Effector memory CD8-positive, alpha-beta T cell (primary cell): ENCODE results near the gene HEXB.

Experiments
- ATAC-seq: fragments of 150-1000 bp; cut with Tn5 transposase; replicated peaks from 2 replicates; pipeline ENCODE4 v1.10.0; 2021; ENCODE audit warnings: mild to moderate bottlenecking, moderate library complexity
- DNase-seq, 3 experiments: peaks; one replicate each; pipeline ENCODE4 v3.0.0; 2021
- H3K27ac Mint-ChIP-seq, 2 donors: one replicate each; pipeline ENCODE4 v1.8.0; 2022; ENCODE audit warnings: mild to moderate bottlenecking in 2 of 2, mixed read lengths in 2 of 2, moderate library complexity in 2 of 2
- H3K27me3 Mint-ChIP-seq, 2 donors: one replicate each; pipeline ENCODE4 v1.8.0; 2022; ENCODE audit warnings: mixed read lengths in 2 of 2
- H3K36me3 Mint-ChIP-seq: one replicate; pipeline ENCODE4 v1.8.0; 2022; ENCODE audit warnings: mild to moderate bottlenecking, moderate library complexity, mixed read lengths; ENCODE audit not compliant: insufficient read depth
- H3K4me1 Mint-ChIP-seq, 2 donors: one replicate each; pipeline ENCODE4 v1.8.0; 2022; ENCODE audit warnings: low read depth in 2 of 2, mixed read lengths in 2 of 2
- H3K4me3 Mint-ChIP-seq, 2 donors: one replicate each; pipeline ENCODE4 v1.8.0; 2022; ENCODE audit warnings: mild to moderate bottlenecking in 2 of 2, mixed read lengths in 2 of 2, moderate library complexity in 2 of 2
- H3K9me3 Mint-ChIP-seq, 2 donors: one replicate each; pipeline ENCODE4 v1.8.0; 2022; ENCODE audit warnings: mixed read lengths in 2 of 2
- total RNA-seq, 9 experiments: gene quantifications; one replicate each; lab custom pipeline; 2026; lab: John Stamatoyannopoulos, UW

HEXB gene
- 36.3 to 65.6 (median 49.9) reads per million in 9 experiments for total RNA-seq

DNA sequence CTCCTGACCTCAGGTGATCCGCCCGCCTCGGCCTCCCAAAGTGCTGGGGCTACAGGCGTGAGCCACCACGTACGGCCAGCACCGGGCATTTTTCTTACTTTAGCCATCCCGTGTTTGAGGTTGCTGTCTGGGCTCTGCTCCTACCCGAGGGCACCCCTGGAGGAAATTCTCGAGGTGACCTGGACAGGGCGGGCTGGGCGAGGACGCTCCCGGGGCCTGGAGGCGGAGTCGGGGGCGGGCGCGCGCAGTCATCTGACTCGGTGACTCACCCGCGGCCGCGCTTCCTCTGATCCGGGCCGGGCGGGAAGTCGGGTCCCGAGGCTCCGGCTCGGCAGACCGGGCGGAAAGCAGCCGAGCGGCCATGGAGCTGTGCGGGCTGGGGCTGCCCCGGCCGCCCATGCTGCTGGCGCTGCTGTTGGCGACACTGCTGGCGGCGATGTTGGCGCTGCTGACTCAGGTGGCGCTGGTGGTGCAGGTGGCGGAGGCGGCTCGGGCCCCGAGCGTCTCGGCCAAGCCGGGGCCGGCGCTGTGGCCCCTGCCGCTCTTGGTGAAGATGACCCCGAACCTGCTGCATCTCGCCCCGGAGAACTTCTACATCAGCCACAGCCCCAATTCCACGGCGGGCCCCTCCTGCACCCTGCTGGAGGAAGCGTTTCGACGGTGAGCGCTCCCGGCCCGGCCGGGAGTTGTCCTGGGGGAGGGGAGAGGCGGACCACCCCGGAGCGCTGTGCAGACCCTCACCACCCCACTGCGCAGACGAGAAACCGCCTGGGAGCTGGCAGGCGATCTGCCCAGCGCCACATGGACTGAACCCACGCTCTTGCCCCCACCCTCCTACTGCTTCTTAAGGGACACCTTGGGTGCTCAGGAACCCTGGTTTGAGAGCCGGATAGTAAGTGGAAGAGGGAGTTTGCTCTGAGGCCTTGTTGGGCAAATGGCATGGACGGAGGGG is at the start of gene HEXB:
Gene HEXB (plus strand): TSS at position 334 of the 952 bp plus-strand sequence. CDS start 28 bp downstream, at position 362.
- Mint-ChIP-seq H3K36me3 (peaks cover 3% of the 10 kb centered on the region), H3K9me3 (no peaks in the 10 kb centered on the region), H3K4me1 (peaks cover 13 to 22% of the 10 kb centered on the region in 2 donors), H3K27me3 (peaks cover 5% of the 10 kb centered on the region in 2 donors), H3K27ac (peak within 1 kb of the TSS; percentile 66 to 77), H3K4me3 (peak within 1 kb of the TSS; percentile 68 to 77)
- DNase-seq (peak; percentile 76 to 78 (median 76)), ATAC-seq (peak; percentile 95)

- ATAC-seq (no peak), DNase-seq (no peak)
- Mint-ChIP-seq H3K27ac (no peak overlapping the region), H3K27me3 (peaks cover 0 to 12% of the 10 kb centered on the region in 2 donors), H3K36me3 (peaks cover 29% of the 10 kb centered on the region), H3K9me3 (no peaks in the 10 kb centered on the region), H3K4me3 (no peak overlapping the region), H3K4me1 (peaks cover 23 to 51% of the 10 kb centered on the region in 2 donors)
Measured at GRCh38 chr5:74636149-74636548, 48.9 kb upstream of the HEXB start.

- ATAC-seq (no peak), DNase-seq (no peak)
- Mint-ChIP-seq H3K4me1 (peaks cover 25 to 51% of the 10 kb centered on the region in 2 donors), H3K27me3 (peaks cover 0 to 12% of the 10 kb centered on the region in 2 donors), H3K36me3 (peaks cover 27% of the 10 kb centered on the region), H3K9me3 (no peaks in the 10 kb centered on the region), H3K27ac (no peak overlapping the region), H3K4me3 (no peak overlapping the region)
Measured at GRCh38 chr5:74636552-74636951, 48.5 kb upstream of the HEXB start.

- H3K4me3 Mint-ChIP-seq, result peak overlapping the region; percentile 94
Measured at GRCh38 chr5:74638544-74638969, 46.5 kb upstream of the HEXB start.

GRCh38 chr5:74638970-74639806 is 45.8 kb upstream of the HEXB start:
- ATAC-seq (no peak), DNase-seq (peak in 1 of 3 experiments; percentile 18)
- peak overlapping the region; percentile 94 for H3K4me3 Mint-ChIP-seq
- H3K9me3 Mint-ChIP-seq, result no peaks in the 10 kb centered on the region
- H3K4me1 Mint-ChIP-seq, result peaks cover 25 to 41% of the 10 kb centered on the region in 2 donors
- peak overlapping the region; percentile 71 to 88 for H3K27ac Mint-ChIP-seq
- H3K27me3 Mint-ChIP-seq, result peaks cover 0 to 12% of the 10 kb centered on the region in 2 donors
- peaks cover 10% of the 10 kb centered on the region for H3K36me3 Mint-ChIP-seq

More at GRCh38 chr5:74638544-74638969, 46.5 kb upstream of the HEXB start:
- Mint-ChIP-seq H3K9me3 (no peaks in the 10 kb centered on the region), H3K36me3 (peaks cover 12% of the 10 kb centered on the region), H3K4me1 (peaks cover 25 to 41% of the 10 kb centered on the region in 2 donors), H3K27me3 (peaks cover 0 to 12% of the 10 kb centered on the region in 2 donors), H3K27ac (peak overlapping the region; percentile 71 to 88)
- DNase-seq (no peak), ATAC-seq (no peak)

- Mint-ChIP-seq H3K4me3 (peak overlapping the region; percentile 94), H3K36me3 (peaks cover 9% of the 10 kb centered on the region), H3K27me3 (peaks cover 0 to 12% of the 10 kb centered on the region in 2 donors), H3K9me3 (no peaks in the 10 kb centered on the region), H3K4me1 (peaks cover 25 to 41% of the 10 kb centered on the region in 2 donors), H3K27ac (peak overlapping the region; percentile 71 to 88)
- peak; percentile 18 to 36 (median 20) for DNase-seq
- ATAC-seq, result peak; percentile 32
Measured at GRCh38 chr5:74639807-74640449, 45.1 kb upstream of the HEXB start.

DNA sequence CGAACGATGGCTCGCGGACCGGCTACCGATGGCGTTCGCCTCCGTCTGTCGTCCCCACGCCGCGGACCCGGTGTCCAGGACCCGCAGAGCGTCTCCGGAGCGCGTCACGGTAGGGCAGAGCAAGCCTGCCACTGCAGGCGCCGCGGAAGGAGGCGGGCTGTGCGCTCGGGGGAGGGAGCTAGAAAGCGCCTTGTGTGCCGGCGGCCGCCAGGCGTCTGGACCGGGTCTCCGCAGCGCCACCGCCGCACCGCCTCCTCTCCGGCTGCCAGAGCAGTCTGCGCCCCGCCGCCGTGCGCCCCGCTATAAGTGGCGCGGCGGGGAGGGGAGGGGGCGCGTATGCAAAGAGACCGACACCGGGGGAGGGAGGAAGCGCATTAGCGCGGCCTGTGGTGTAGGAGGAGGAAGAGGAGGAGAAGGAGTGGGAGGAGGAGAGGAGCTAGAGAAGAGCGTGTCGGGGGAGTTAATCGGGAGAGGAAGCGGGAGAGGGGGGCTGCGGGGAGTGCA is 44.5 kb upstream of the HEXB start, which contains the start of gene ENC1:
Gene ENC1 (minus strand): TSS at position 279 of the 504 bp plus-strand sequence. CDS start 4,243 bp downstream, outside the sequence.
- peaks cover 0 to 9% of the 10 kb centered on the region in 2 donors for H3K27me3 Mint-ChIP-seq
- no peaks in the 10 kb centered on the region for H3K9me3 Mint-ChIP-seq
- H3K36me3 Mint-ChIP-seq, result peaks cover 5% of the 10 kb centered on the region
- H3K27ac Mint-ChIP-seq, result peak within 1 kb of the TSS; percentile 71 to 88
- DNase-seq, result peak; percentile 70 to 76 (median 71)
- ATAC-seq, result peak; percentile 84
- H3K4me3 Mint-ChIP-seq, result peak within 1 kb of the TSS; percentile 94
- H3K4me1 Mint-ChIP-seq, result peaks cover 25 to 41% of the 10 kb centered on the region in 2 donors

DNA sequence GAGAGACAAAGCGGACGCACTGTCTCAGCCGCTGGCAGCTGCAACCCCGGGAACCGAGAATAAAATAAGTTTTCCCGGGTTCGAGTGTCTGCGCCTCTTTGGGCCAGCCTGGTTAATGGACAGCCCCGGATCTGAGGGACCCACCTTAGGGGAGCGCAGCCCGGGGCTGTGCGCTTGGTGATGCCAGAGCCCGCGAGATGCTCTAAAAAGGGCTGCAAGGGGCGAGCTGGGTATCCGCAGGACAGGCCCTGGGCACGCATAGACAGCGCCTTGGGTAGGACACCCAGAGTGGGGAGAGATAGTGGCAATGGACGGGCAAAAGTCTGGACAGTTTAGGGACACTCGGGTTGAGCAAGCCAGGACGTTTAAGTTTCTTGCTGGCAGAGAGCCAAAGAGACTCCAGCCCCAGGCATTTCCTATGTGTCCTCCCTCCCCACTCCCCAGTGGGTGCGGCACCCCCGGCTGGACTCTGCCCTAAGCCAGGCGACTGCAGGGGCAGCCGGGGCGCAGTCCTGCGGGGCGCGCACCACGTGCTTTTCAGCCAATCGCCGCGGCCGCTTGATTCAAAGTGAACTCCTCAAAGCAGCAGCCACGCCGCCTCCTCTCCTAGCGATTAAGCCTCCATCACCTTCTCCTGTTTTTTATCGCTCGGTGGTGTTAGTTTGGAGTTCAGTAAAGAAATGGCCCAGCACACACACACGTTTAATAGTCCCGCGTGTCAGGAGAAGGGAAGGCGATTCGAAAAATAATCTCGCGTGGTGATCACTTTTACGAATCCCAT is 43.9 kb upstream of the HEXB start:
- H3K4me3 Mint-ChIP-seq, result peak overlapping the region; percentile 94
- ATAC-seq (peak; percentile 16), DNase-seq (no peak)
- H3K4me1 Mint-ChIP-seq, result peaks cover 25 to 41% of the 10 kb centered on the region in 2 donors
- peaks cover 5% of the 10 kb centered on the region for H3K36me3 Mint-ChIP-seq
- H3K27me3 Mint-ChIP-seq, result peaks cover 0 to 3% of the 10 kb centered on the region in 2 donors
- H3K27ac Mint-ChIP-seq, result peak overlapping the region; percentile 71 to 88
- no peaks in the 10 kb centered on the region for H3K9me3 Mint-ChIP-seq

DNA sequence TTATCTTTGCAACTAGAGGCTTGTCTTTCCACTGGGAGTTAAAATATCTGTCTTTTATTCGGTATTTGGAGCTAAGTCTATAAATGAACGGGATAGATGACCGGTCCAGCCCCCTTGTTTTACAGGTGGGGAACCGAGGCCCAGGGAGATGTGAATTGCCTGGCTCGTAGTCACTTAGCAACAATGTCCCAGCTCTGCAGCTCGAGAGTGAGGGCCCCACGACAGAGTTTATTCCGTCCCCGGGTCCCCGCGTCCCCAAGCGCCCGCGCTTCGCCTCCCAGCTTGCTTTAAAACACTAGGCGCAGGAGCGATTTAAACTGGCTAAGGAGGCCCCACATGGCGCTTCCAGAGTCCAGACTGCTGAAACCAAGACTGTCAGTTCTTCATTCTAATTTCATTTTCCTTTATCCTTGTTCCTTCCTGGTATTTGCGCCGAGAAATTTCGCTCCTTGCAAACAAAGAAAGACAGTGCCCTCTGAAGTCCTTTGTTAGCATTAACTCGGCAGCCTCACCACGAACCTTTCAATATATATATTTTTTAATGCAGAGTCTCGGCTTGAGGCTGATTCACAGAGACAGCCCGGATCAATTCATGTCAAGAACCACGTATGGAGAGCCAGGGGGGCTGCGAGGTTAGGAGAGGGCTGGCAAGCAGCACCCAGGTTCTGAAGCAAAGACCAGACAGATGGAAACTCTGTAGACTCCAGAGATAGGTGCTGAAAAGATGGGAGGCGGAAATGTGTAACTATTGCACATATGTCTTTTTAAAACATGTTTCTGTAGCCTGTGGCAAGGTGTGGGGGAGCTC is 43.1 kb upstream of the HEXB start:
- H3K4me3 Mint-ChIP-seq, result peak overlapping the region; percentile 94
- ATAC-seq (no peak), DNase-seq (peak in 1 of 3 experiments; percentile 18)
- H3K9me3 Mint-ChIP-seq, result no peaks in the 10 kb centered on the region
- H3K4me1 Mint-ChIP-seq, result peaks cover 25 to 41% of the 10 kb centered on the region in 2 donors
- no peaks in the 10 kb centered on the region for H3K27me3 Mint-ChIP-seq
- peak overlapping the region; percentile 13 to 88 for H3K27ac Mint-ChIP-seq
- H3K36me3 Mint-ChIP-seq, result peaks cover 5% of the 10 kb centered on the region

DNA sequence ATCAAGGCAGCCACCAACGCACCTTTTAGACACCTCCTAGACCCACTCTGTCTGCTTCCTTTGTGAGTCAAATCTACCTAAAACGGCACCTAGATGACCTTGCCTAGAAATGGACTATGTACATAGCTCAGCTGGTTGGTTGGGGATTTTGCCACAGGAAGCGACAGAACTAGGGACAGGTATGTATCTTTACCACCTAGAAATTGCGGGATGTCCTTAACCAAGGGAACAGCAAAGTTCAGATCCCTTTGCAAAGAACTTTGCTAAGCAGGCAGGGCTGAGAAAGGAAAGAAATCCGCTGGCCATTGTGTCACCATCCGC is 42.5 kb upstream of the HEXB start:
- Mint-ChIP-seq H3K4me3 (peak overlapping the region in 1 of 2 donors; percentile 94), H3K27ac (no peak overlapping the region), H3K27me3 (no peaks in the 10 kb centered on the region), H3K36me3 (peaks cover 5% of the 10 kb centered on the region), H3K4me1 (peaks cover 25 to 41% of the 10 kb centered on the region in 2 donors), H3K9me3 (no peaks in the 10 kb centered on the region)
- no peak for ATAC-seq
- no peak for DNase-seq

DNA sequence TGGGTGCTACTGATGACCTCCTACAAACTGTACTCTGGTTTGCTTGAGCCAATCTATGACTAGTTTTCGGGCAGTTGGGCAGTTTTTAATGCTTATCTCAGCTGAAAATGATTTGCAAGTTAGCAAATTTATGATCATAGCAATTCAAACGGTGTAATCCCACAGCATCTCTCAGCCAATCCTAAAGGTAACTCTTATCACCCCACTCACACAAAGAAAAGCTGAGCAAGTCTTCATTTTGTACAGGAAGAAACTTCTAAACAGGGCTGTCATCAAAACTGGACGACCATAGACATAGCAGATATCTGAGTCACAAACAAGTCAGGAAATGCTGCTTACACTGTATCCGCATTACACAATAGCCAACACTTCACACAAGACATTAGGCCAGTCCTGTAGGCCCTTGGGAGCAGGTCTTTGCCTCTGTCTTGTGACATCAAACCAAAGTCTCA is 41.9 kb upstream of the HEXB start:
- Mint-ChIP-seq H3K4me1 (peaks cover 25 to 34% of the 10 kb centered on the region in 2 donors), H3K4me3 (no peak overlapping the region), H3K36me3 (peaks cover 5% of the 10 kb centered on the region), H3K27ac (no peak overlapping the region), H3K27me3 (no peaks in the 10 kb centered on the region), H3K9me3 (no peaks in the 10 kb centered on the region)
- ATAC-seq (no peak), DNase-seq (no peak)
